Activated CD4-positive, alpha-beta T cell treated with anti-CD3 and anti-CD28 coated beads, Interleukin-2, amount 50 U/mL, for 16 hours (primary cell): Measurements from ENCODE around the gene ESYT1.
"Not testable (repeated sequence)": the region's sequence is repeated elsewhere in the genome, so short reads cannot be mapped to it uniquely, and the experiment has no call there.

Experiments
- DNase-seq: peaks from one replicate; pipeline ENCODE4 v3.0.0-alpha.2; 2020

ESYT1 gene

DNA sequence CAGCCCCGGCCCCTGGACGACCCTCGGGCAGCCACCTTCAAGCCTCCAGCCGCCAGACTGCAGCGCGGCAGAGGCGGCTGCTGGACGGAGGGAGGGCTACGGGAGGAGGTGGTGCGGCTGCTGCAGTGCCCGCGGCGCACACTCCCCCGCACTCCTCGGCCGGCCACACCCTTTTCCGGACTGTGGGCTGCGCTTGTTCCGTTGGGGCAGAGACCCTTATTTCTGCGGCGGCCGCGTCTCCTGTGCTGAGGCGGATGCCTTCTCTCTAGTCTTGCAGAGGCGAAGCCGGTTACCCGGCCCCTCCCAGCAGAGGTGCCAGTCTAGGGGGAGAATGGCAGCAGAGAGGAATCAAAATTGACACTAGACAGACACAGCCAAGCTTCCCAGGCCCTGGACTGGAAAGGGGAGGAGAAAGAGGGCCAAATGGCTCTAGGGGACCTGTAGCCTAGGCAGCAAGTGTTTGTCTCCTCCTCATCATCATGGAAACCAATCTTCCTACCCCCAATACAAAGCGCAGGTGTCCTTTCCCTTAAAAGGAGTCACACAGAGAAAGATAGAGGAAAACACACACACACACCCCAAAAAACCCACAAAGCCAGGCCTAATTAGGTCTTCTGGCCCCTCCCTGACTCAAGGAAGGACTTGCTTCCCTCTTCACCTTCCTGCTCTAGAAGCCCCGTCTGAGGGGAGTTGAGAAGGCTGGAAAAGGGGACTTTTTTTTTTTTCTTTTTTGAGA, 1.3 kb downstream of the ESYT1 start:
- DNase-seq = peak; percentile 82

DNA sequence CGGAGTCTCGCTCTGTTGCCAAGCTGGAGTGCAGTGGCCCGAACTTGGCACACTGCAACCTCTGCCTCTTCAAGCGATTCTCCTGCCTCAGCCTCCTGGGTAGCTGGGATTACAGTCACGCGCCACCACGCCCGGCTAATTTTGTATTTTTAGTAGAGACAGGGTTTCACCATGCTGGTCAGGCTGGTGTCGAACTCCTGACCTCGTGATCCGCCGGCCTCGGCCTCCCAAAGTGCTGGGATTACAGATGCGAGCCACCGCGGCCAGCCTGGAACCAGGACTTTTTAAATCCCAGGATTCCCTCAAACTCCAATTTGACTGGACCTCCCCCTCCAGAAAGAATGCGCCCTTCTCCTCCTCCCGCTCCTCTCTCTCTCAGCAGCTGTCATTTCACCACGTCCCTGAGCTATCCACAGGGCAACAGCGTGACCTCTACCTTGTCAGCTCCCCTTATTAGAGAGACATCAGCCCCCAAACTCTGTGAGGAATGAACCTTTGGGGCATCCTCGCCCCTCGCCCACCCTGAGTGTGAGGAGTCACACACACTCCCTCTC, 2.0 kb downstream of the ESYT1 start:
- no peak for DNase-seq

DNA sequence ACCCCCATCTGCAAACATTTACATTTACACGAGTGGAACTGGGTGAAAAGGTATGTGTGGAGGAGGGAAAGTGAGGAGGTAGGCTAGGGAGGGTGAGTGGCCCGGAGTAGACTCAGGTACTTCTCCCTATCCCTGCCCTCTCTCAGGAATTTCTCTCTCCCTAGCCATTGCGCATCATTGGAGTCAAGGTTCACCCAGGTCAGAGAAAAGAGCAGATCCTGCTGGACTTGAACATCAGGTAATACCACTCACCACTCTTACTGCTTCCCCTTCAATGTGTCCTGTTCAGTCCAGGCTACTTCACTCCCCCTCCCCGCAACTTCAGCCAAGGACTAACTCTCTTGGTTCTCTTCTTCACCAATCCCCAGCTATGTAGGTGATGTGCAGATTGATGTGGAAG, 2.8 kb downstream of the ESYT1 start:
- DNase-seq = no peak

DNA sequence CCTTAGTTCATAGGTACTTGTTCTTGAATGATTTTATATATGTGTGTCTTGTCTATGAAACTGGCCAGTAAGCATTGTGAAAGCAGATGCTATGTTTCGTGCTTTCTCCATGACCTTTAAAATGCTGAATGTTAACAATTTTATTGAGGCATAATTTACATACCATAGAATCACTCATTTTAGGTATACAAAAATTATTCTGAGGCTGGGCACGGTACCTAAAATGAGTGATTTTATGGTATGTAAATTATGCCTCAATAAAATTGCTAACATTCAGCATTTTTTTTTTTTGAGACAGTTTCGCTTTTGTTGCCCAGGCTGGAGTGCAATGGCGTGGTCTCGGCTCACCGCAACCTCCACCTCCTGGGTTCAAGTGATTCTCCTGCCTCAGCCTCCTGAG, 6.8 kb downstream of the ESYT1 start:
- DNase-seq = no peak

DNA sequence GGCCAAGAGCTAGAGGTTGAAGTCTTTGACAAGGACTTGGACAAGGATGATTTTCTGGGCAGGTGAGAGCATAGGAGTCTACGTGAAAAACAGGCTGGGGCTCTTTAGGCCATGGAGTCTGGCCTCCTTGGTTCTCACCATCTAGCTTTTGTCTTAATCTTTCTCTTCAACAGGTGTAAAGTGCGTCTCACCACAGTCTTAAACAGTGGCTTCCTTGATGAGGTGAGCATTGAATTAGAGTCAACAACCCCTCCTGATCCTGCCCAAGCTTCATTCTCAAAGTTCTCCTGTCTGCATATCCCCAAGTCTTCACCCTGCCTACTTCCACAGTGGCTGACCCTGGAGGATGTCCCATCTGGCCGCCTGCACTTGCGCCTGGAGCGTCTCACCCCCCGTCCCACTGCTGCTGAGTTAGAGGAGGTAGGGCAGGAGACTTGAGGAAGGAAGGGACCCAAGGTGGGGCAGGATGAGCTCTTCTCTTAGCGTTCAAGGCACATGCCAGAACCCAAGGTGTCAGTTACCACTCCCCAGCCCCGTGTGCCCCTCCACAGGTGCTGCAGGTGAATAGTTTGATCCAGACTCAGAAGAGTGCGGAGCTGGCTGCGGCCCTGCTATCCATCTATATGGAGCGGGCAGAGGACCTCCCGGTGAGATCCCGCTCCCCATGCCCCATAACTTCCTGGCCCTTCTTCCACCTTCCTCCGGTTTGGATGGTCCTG, 9.9 kb downstream of the ESYT1 start:
- DNase-seq = no peak

DNA sequence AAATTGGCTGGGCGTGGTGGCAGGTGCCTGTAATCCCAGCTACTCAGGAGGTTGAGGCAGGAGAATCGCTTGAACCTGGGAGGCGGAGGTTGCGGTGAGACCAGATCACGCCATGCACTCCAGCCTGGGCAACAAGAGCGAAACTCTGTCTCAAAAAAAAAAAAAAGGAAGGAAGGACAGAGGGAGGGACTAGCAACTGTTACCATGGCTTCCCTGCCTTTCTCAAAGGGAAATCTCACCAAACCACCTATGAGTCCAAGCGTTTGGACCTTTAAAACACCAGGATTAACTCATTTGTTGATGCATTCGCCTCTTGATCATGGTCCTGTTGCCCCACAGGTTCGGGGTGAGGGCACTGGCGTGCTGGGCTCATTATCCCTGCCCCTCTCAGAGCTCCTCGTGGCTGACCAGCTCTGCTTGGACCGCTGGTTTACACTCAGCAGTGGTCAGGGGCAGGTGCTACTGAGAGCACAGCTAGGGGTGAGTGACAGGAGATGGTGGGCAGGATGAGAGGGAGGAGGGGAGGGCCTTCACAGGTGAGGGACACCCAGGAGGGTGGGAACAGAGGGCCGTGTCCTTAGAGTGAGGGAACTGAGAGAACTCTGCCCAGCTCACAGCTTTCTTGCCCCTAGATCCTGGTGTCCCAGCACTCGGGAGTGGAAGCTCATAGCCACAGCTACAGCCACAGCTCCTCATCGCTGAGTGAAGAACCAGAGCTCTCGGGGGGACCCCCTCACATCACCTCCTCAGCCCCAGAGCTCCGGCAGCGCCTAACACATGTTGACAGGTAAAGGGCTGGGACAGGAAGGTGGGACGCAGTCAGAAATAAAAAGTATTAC, 14.1 kb downstream of the ESYT1 start:
- no peak for DNase-seq

DNA sequence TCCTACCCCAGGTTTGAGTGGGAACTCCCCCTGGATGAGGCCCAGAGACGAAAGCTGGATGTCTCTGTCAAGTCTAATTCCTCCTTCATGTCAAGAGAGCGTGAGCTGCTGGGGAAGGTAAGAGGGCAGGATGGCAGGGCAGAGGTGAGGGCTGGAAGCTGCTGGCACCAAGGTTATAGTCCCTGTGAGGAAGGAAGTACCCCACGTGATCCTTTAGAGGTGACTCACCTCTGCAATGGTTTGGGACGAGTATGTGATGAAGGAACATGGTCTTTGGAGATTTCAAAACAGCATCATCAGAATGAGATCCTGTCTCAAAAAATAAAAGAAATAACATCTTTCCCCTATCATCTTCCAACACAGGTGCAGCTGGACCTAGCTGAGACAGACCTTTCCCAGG, 15.2 kb downstream of the ESYT1 start:
- DNase-seq = no peak

DNA sequence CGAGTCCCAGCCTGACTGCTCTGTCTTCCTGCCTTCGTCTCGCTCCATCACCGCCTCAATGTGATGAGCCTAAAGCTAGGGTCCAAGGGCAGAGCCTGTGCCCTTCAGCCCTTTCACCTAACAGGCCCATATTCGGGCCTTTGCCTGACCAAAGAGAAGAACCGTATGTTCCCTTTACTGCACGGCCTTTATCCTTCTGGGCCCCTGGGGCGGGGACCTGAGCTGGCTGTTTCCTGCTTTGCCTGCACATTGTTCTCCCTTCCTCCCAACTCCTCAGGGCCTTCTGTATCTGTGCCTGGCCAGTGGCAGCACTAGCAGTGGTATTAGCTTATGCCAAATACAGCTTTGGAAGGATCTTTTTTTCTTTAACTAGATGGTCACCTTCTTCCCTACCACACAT, 15.8 kb downstream of the ESYT1 start:
- no peak for DNase-seq

DNA sequence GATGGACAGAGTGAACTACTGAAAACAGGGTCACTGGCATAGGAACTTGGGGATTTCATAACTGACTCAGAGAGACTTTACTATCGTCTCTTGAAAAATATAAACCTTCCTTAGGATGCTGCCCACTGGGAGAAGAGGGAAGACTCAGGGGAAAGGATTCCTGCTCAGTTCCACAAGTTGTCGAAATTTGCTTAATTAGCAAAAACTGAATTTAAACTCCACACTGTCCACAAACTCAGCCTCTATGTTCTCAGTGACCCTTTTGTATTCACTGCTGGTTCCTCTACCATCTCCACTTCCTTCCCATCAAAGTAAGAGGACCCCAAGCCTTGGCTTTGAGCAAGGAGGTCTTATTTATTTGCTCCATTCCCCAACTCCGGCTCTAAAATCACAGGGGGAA, 17.1 kb downstream of the ESYT1 start:
- DNase-seq = no peak

DNA sequence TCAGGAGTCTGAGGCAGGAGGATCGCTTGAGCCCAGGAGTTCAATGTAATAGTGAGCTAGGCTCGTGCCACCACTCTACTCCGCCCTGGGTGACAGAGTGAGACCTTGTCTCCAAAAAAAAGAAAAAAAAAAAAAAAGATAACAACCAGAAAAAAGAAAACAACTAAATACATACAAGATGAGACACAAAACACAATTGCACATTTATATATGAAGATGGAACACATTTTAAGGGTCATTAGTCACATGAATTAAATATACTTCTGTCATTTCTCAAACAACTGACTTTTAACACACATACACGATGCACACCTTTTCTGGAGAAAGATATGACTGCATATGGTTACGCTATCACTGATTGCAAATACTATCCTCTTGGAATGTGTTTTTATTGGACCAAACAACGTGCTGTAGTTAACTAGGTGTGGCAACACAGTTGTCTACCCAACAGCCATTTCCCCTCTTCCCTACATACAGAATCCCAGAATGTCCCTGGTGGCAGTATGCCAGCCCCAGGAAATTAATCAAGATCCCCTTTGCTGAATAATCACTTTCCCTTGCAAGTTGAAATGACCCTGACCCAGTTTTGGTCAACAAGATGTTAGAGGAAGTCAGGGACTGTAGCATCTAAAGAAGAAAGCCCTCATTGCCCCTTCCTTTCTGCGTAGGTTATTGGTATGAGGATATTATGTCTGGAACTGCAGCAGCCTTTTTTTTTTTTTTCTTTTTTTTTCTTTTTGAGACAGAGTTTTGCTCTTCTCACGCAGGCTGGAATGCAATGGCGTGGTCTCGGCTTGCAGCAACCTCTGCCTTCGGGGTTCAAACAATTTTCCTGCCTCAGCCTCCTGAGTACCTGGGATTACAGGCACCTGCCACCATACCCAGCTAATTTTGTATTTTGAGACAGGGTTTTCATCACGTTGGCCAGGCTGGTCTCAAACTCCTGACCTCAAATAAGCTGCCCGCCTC, 18.7 kb downstream of the ESYT1 start:
- no peak for DNase-seq

DNA sequence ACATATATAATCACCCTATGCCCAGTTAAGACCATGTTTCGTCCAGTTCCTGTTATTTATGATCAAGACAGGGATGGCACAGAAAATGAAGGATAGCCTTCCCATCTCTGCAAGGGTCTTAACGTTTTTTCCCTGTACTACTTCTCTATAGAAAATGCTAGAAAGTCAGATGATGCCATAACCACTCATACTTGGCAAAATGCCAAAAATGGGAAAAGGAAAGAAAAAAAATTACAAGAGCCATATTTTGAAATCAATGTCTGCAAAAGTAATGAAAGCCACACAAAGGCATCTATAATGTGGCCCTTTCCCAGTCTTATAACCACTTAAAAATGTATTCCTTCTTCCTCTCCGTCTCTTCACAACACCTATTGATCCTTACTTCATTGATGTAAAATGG, 22.5 kb downstream of the ESYT1 start:
- no peak for DNase-seq

DNA sequence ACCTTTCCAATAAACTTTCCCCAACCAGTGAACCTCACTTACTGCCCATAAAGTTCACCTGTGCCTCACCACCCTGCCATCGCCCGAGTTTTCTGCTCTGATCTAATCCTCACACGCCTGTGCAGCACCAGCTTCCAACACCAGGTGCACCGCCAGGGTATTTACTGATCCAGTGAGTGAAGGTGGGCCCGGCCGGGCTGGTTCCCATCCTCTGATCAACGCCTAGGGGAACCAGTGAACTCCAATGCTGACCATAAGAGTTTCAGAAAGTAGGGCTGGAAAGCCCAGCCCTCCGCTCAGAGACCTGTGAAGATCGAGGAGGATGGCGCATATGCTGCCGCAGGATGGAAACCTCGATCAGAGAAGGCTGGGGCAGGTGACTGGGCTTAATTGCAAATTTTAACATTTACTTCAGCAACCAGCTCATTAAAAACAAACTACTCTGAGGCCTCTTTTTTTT, 23.6 kb downstream of the ESYT1 start:
- peak; percentile 80 for DNase-seq

DNA sequence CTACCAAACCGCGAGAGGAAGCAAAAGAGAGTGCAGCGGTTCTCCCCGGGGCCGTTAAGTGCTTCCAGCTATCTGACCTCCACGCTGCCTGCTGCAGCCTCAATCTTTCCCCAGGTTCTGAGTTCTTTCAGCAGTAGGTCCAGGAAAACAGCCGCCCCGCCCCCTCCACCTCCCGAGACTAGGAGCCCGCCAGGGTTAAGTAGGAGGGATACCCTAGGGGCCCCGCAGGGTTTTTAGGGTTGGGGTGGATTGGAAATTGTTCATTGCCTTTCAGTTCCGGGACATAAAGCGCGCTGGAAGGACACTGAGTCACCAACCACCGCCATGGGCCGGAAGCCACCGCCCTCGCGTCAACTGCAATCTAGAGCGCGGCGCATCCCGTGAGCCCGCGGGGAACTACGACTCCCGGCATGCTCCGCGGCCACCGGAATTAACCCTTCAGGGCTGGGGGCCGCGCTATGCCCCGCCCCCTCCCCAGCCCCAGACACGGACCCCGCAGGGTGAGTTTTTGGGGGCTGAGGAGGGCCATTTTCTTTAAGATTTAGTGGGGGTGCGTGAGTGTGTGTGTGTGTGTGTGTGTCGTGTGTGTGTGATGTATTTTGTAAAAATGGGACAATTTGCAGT, 24.2 kb downstream of the ESYT1 start, which contains the start of gene MYL6B:
TSS of gene MYL6B (plus strand) at position 456 of the 624 bp plus-strand sequence. CDS start 1,332 bp downstream, outside the sequence.
- DNase-seq = peak; percentile 96

DNA sequence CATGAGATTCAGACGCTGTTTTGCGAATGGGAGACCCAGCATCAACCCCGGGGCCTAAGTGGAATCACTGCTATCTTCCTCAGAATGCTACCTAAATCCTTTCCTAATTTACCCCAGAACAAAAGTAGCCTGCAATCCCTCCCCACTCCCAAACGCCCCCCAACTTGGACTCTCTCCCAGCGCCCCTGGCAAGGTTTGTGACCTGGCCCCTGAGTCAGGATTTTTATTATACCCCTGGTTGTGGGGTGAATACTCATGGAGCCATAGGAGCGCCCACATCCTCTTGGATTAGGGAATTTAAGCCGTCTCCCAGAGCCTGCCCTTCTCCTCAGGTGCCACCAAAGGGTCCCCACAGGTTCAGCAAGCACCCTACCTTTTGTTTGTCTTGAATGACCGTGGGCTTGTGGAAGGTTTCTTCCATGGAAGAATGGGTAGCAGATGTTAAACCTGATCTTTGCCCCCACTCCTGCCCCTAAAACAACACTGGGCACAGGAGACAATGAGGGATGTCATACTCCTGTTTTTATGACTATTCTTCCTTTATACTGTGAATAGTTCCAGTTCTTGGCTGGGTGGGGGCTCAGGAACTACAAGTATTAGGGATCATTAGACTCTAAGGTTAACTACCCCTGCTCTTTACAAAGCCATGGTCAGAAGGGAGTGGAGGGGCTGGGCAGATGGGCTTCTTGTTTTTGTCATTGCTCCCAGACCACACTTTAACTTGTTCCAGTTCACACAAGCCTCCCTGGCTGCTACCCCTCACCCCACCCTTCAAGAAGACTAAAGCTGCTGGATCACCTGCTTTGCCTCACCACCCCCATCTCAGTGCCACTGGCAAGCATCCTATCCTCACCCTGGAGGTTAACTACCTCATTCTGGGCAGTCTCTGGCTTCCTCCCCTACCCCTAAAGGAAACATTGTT, 24.9 kb downstream of the ESYT1 start:
- DNase-seq = no peak

DNA sequence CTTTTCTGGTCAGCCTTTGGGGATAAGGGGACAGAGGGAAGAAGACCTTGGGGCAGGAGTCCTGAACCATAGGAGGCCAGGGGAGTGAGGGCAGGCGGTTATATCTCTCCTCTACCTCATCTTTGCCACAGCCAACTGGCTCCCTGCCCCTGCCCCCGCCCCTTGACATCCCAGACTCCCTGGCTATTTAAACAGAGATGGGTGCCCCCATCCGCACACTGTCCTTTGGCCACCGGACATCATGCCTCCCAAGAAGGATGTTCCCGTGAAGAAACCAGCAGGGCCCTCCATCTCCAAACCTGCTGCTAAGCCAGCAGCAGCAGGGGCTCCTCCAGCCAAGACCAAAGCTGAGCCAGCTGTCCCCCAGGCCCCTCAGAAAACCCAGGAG, 25.6 kb downstream of the ESYT1 start:
- no peak for DNase-seq

DNA sequence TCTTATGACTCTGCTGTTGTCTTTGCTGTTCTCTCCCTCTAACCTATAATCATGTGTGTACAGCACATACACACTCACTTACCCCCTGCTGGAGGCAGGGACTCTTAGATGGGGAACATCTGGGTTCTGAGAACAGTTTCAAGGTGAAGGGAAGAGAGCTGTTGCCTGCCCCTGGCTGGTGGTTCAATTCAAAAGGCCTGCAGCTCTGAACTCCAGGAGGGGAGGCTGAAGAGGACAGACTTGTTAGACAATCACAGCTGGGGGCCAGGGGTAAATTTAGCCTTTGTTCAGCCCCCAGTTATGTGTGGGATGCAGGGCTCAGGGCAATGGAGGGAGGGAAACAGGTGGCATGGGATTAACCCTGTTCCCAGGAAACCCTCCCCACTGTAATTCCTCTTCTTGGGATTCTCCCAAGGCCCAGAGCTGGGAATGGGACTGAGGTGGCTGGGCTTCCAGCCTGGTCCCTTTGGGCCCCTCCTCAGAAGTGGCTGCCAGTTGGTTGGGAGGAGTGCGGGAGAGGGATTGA, 26.2 kb downstream of the ESYT1 start:
- DNase-seq = no peak

DNA sequence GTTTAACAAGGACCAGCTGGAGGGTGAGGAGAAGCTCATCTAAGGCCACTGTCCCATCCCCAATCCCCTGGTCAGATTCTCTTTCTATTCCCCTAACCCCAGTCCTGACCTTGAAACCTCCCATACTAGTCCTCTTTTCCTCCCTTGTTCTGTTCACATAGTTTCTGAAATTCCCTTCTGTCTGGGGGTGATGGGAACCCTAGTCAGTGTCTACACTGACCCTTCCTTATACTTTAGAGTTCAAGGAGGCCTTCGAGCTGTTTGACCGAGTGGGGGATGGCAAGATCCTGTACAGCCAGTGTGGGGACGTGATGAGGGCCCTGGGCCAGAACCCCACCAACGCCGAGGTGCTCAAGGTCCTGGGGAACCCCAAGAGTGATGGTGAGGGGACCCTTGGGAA, 26.8 kb downstream of the ESYT1 start:
- no peak for DNase-seq

DNA sequence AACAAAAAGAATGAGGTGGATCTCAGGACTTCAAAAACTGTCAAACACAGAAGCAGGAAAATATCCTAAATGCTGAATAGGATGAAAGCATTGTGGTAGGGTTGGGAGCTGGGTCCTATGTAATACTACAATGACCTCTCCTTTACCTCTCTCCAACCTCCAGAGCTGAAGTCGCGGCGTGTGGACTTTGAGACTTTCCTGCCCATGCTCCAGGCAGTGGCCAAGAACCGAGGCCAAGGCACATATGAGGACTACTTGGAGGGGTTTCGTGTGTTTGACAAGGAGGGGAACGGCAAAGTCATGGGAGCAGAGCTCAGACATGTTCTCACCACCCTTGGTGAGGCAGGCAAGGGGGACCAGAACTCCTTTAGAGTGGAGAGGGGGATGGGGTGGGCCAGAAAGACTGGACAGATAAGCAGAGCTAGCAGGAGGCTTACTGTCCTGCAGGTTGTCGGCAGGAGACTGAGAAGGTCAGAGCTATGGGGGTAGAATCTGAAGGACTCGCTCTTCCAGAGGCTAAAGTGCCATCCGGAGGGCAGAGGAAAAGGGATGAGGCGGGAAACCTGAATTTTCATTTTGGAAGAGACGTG, 27.3 kb downstream of the ESYT1 start:
- DNase-seq = no peak

DNA sequence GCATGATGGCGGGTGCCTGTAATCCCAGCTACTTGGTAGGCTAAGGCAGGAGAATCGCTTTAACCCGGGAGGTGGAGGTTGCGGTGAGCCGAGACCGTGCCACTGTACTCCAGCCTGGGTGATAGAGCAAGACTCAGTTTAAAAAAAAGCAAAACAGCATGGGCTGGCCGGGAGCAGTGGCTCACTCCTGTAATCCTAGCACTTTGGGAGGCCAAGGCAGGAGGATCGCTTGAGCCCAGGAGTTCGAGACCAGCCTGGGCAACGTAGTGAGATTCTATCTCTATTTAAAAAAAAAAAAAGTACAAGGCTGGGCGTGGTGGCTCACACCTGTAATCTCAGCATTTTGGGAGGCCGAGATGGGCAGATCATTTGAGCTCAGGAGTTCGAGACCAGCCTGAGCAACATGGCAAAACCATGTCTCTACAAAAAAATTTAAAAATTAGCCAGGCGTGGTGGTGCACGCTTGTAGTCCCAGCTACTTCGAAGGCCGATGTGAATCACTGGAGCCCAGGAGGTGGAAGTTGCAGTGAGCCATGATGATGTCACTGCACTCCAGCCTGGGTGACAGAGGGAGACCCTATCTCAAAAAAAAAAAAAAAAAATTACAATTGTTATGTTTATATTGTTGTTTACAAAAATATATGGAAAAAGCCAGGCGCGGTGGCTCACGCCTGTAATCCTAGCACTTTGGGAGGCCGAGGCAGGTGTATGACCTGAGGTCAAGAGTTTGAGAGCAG, 28.6 kb downstream of the ESYT1 start:
- not testable (repeated sequence) for DNase-seq
